ENCODE measurements around the gene PNPLA1. TPM values are rescaled to one million over a fixed set of nuclear protein-coding genes. Genes with fewer than 3 reads are reported as not detected.
A peak's percentile ranks its signal among the peaks of the same experiment; 100 is the strongest.

PNPLA1 gene
- total RNA-seq, 4 donors from 2014 or later, result 0.37 TPM; not detected in 3

DNA sequence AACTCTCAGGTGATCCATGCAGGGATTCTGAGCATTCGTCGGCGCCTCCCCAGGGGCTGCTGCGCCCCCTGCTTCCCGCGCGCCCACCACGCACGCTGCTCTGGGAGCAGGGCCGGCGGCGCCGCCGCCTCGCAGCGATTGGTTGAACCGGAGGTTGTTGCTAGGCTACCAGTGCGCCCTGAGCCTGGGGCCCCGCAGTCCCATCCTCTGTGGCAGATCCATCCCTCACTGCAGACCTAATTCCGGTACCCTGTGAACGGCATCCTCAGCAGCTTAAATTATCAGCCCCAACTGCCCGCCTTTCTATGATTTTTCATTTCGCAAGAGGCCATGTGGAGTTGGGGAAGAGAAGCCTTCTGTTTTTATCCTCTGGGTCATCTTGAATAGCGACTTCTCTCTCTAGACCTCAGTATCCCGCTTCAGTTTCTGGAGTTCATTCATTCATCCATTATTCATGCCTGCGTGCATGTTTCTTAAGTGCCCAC lies 15.4 kb downstream of the PNPLA1 start:
- no peak for TF ChIP-seq CTCF (IDR thresholded peaks at IDR 0.05)
- ATAC-seq (ENCODE audit: low FRiP score) (no peak), DNase-seq (ENCODE audit: low spot score) (no peak)

- TF ChIP-seq CTCF (IDR thresholded peaks at IDR 0.05), result no peak
- DNase-seq (ENCODE audit: low spot score), result no peak
- no peak for ATAC-seq (ENCODE audit: low FRiP score)
Observed at GRCh38 chr6:36285797-36286196, 15.9 kb downstream of the PNPLA1 start.

GRCh38 chr6:36286858-36287257 lies 17.0 kb downstream of the PNPLA1 start:
- DNase-seq (ENCODE audit: low spot score) (no peak), ATAC-seq (ENCODE audit: low FRiP score) (no peak)
- no peak for TF ChIP-seq CTCF (IDR thresholded peaks at IDR 0.05)

DNA sequence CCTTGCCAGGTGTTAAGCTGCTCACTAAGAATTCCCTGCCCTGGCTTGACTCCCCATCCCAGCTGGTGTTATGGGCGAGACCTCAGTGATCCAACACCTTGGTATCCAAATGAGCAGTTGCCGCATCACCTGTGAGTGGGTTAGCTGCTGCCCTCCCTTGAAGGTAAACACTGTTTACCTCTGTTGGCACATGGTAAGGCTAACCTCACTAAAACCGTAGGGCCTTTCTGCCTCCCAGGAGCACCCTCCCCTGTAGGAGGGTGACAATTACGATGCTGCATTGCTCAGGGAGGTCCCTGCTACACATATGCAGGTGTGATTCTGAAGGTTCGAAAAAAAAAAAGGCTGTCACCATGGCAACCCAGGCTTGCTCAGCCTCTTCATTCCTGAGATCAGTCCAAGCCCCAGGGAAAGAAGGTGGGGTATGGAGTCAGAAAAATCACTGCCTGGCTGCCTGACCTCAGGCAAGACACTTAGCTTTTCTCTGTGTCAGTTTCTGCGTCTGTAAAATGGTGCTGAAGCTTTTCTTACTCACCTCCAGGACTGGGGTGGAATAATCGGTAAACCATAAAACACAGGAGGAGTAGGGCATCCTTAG lies 19.5 kb downstream of the PNPLA1 start:
- TF ChIP-seq CTCF (IDR thresholded peaks at IDR 0.05), result no peak
- ATAC-seq (ENCODE audit: low FRiP score) (no peak), DNase-seq (ENCODE audit: low spot score) (no peak)

DNA sequence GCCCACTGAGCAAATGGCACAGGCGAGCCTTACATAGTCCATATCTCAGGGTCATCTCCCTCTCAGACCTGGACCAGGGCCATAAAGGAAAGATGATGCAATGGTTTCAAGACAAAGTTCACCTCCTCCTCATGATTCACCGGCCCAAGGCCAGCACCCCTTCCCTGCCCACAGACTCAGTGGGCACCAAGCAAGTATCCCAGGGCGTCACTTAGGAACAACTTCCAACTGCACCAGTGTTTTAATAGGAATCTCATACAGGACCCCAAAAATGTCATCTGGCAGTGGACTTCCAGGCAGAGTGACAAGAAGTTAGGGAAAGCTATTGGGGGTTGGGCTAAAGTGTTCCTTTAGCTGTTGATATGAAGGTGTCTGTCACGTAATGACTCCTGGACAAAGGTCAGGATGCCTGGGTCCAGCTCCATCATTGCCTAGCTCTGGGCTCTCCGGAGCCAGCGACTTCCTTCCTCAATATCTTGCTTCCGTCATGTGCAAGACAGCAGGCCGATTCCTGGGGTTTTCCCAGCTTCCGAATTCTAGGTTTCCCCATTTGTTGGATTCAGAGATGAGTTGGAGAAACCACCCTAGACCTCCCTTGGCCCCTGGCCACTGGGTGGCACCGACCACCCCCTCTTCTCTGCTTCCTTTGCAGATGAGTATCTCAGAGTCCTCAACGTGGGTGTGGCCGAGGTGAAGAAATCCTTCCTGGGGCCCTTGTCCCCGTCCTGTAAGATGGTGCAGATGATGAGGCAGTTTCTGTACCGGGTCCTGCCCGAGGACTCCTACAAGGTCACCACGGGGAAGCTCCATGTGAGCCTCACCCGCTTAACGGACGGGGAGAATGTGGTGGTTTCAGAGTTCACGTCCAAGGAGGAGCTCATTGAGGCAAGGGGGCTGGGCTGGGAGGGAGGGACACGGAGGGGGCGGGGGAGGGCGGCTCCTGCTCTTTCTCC lies 21.1 kb downstream of the PNPLA1 start:
- no peak for TF ChIP-seq CTCF (IDR thresholded peaks at IDR 0.05)
- DNase-seq (ENCODE audit: low spot score) (no peak), ATAC-seq (ENCODE audit: low FRiP score) (peak; percentile 48)

DNA sequence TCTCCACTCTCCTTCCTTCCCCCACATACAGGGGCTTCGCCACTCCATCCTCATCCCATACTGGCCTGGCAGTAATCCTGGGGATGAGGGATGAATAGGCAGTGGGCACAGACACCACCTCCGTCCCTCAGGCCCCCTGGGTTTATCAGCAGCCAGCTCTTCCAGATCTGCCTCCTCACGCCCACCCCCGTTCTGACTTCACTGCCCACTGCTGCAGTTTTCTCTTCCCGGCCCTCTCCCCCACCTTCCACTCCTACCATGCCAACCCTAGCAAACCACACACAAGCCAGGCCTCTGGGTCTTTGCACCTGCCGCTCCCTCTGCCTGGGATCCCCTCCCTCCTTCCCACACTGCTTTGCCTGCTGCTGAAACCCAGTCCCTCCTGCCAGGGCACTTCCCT lies 22.3 kb downstream of the PNPLA1 start:
- no peak for ATAC-seq (ENCODE audit: low FRiP score)
- DNase-seq (ENCODE audit: low spot score), result no peak

More for the DNA sequence above, 22.3 kb downstream of the PNPLA1 start:
- TF ChIP-seq CTCF (IDR thresholded peaks at IDR 0.05), result no peak
